Fibroblast of upper back skin (primary cell): ENCODE measurements around the gene CBR3.

Experiments used
- DNase-seq: peaks from one replicate; pipeline ENCODE4 v3.0.0-alpha.2; 2013

The CBR3 gene

DNA sequence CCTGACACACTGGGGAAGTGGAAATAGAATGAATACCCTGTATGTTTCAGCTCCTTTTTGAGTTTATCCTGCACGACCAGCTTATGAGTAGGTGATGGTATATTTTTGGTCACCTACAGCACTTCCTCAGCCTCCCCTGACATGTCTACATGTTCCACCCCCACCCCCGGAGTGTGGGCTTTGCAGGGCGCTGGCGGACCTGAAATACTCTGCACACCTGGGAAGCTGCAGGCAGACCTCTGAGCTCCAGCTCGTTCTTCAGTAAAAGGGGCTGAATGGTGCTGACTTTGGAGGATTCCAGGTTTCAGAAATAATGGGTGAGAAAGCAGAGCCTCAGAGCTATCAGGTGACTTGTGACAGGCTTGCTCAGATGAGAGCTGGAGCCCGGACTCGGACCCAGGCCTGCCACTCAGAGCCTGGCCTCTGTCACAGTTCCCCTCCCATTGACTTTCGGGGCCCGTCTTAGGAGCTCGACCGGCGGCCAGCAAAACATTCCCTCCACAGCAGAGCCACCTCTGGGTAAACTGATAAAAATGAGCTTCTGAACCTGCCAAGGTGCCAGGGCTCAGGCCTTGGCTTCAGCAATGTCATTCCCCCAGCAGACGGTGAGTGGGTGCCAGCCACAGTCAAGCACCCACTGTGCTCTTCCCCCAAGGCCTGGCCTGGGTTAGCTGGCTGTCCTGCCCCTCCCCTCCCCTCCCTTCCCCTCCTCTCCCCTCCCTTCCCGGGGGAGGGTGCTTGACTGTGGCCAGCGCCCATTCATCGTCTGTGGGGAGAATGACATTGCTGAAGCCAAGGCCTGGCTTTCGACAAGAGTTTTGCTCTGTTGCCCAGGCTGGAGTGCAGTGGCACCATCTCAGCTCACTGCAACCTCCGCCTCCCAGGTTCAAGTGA, 51.9 kb downstream of the CBR3 start:
- no peak for DNase-seq

DNA sequence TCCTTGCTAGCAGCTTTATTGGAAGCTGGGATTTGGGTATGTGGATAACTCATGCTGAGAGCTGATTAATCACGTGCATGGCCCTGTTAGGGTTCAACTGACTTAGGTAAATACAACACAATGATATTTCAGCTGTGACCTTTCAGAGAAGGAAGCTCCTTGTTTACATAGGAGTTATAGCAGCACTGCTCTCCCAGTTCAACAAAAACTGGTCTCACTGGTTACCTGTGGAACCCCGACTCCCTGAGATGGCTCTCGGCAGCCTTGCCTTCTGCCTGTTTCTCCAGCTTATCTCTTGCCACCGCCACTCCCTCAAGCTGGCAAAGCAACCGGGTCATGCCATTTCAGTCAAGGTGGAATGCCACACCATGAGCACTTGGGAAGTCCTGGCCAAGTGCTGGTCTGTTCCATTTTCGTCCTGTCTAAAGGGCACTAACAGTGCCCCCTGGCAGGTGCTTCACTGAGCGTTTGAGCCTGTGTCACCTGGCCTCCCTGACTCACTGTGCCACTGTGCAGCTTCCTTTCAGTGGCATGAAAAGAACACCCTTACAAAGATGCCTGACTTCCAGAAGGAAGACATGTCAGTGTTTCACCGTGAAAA, 53.3 kb downstream of the CBR3 start:
- DNase-seq: no peak

- no peak for DNase-seq
Observed at GRCh38 chr21:36188937-36189336, 54.1 kb downstream of the CBR3 start.

GRCh38 chr21:36190736-36191135, 55.9 kb downstream of the CBR3 start:
- DNase-seq: no peak

DNA sequence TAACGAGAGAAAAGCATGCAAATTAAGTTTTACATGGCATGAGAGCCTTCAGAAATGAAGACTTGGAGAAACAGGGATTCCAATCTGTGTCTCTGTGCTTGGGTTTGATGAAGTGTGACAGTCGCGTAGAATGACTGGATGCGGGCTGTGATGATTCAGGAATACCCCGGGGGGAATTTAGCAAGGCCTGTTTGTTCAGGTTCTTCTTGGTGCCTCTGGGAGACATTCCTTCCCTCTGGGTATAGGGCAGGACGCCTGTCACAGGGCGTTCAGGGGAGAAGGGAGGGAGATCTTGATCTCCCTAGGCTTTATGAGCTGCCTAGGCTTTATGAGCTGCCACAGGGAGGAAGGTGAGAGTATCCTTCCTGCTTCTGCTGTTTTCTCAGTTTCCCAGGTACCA, 58.3 kb downstream of the CBR3 start:
- no peak for DNase-seq

DNA sequence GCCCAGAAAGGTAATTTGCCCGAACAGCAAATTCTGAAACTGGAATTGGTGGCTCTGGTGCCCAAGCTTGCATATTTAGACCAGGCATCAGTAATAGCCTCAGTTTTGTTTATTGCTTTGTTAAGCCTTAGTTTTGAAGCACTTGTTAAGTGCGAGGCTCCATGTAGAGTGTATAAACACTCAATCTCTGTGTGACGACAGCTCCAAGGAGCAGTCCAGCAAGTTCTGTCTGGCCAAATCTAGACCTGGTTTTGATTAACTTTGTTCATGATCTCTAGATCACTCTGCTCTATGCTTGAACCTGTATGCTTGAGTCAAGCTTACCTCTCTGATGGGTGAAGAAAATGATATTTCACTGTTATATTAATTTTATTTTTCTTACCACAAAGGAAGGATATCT, 59.1 kb downstream of the CBR3 start:
- no peak for DNase-seq

DNA sequence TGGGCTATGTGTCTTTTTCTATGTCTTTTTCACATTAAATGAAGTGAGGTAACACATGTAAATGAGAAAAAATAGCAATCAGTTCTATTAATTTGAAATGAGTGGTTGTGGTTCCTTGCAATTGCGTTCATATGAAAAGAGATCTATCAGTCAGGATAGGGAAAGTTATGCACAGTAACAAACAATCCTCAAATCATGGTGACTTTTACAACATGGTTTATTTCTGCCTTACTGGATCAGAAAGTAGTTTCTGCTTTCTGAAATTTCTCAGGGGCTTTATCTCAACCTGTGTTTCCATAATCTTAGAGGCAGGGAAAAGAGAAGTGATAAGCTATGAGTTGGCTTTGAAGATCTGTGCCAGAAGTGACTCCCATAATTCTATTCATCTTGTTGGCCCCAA, 60.7 kb downstream of the CBR3 start:
- DNase-seq: no peak
